Right forelimb (tissue), 1 donor: ENCODE measurements around the gene ARHGAP1.
A peak's percentile ranks its signal among the peaks of the same experiment; 100 is the strongest.

ENCODE experiments used
- DNase-seq: peaks from one replicate; pipeline ENCODE4 v3.0.0-alpha.2; 2018

Gene ARHGAP1

DNA sequence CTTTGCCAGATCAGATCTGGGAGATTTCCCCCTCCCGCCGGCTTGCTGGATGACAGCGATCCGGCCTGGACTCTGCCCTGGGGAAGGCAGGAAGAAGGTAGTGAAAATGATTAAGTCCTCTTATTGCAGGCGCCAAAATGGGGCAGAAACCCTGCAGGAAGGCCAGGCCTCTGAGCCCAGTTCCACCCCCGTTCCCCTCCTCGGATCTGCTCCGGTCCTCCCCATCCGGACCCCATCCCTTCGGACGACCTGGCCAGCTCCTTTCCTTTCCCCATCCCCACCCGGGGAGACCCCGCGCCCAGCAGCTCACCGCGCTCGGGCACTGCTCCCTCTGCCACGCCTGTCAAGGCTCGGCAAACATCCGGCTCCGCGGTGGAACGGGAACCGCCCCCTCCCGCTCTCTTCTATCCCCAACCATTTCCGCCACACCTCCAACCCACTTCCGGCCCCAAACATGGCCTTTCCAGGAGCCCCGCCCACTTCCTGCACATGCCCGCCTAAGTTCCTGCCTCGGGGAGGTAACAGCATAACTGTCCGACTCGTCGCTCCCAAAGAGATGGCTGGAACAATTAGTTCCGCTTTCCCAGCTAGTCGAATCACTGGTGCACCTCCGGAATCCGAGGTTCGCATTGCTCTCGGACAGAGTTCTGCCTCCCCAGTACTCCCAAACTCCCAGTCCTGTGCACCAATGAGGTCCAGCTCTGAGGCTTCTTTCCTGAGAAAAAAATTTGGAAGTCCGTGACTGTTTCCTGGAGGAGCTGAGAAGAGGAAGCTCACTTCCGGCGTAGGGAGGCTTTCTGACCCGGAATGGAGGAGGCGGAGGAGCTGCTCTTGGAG is at the start of gene ARHGAP1, which contains the start of gene ZNF408:
Gene ARHGAP1 (minus strand): TSS at position 379 of the 837 bp plus-strand sequence. CDS start 4,512 bp downstream, outside the sequence.
Gene ZNF408 (plus strand): TSS at position 791 of the 837 bp plus-strand sequence. CDS start 17 bp downstream, at position 808.
- peak; percentile 99 for DNase-seq

DNA sequence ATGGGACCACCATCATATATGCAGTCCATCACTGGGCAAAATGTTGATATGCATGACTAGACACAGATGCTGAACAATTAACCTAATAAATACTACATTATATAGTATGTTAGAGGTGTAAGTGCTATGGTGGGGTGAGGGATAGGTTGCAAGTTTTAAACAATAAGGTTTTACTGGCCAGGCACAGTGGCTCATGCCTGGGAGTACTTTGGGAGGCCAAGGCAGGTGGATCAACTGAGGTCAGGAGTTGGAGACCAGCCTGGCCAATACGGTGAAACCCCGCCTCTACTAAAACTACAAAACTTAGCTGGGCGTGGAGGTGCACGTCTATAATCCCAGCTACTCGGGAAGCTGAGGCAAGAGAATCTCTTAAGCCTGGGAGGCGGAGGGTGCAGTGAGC is 46.7 kb upstream of the ARHGAP1 start:
- no peak for DNase-seq

DNA sequence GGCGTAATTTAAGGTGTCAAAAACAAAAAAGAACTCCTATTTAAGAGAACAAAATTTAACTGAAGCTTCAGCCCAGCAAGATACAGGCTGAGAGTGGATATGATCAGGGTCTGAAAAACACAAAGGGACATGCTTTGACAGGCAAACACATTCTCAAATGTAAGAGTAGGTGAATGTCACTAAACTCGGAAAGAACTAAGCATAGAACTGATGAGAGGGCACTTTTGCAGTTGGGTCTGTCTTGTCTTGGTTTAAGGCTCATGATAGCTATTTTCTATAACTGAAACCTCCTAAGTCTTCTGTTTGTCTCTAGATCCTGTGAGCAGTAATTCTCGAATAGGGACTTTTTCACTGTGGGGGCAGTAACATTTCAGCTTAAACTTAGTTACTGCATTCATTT is 45.6 kb upstream of the ARHGAP1 start:
- DNase-seq: no peak

DNA sequence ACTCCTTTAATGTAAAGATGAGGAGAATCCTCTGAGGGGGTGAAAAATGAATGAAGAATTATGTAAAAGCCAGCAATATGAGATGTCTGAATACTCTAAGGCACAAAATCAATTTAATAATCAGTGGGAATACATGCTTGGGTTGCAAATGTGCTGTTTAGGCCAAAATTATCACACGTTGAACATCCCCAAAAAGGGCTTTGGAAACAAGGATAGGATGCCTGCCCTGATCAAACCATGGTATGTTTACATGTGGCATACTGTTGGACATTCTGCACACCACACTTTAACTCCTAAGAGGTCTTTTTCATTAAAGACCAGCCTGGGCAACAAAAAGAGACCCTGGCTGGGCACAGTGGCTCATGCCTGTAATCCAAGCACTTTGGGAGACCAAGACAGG is 44.9 kb upstream of the ARHGAP1 start:
- DNase-seq: no peak

DNA sequence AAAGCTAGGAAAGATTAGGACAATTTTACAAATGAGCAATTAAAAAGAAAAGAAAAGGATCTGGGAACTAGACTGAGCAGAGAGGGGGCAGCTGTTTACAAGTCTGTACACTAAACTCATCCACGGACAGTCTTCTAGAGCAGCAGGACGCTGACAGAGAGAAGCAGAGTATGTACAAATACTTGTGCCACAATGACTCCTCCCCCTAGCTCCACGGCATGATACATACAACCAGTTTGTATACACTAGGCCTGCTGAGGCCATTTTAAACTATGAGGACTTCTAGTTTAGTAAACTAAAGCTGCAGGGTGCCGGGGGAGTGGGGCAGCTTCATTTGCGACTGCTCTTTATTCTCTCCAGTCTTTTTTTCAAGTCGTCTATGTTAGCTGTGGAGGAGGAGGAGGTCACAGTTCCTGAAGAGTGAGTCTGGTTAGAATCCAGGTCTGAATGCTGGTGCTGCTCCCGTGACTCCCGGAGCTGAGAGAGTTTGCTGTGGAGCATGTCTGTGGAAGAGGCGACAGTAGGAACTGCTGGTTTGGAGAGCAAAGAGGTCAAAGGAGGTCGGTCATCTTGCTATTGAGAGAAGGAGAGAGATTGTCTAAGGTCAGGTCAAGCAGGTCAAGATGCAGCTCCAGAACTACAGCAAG is 43.4 kb upstream of the ARHGAP1 start:
- no peak for DNase-seq

DNA sequence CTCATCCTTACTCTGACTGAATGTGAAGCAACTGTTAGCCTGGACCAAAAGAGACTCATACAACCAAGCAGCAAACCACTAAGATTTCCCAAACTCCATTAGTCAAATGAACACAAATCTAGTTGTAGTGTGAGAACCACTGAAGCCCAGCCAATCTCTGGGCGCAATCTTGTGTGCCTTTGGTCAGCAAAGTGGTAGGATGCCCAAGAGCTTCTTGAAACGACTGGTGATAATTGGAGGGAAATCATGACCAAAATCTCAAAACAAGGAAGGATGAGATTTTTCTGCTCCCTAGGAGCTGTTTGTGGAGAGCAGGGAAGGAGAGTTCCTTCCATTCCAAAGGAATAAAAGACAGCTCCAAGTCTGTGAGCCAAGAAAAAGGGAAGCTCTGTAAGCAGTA is 42.6 kb upstream of the ARHGAP1 start:
- no peak for DNase-seq

DNA sequence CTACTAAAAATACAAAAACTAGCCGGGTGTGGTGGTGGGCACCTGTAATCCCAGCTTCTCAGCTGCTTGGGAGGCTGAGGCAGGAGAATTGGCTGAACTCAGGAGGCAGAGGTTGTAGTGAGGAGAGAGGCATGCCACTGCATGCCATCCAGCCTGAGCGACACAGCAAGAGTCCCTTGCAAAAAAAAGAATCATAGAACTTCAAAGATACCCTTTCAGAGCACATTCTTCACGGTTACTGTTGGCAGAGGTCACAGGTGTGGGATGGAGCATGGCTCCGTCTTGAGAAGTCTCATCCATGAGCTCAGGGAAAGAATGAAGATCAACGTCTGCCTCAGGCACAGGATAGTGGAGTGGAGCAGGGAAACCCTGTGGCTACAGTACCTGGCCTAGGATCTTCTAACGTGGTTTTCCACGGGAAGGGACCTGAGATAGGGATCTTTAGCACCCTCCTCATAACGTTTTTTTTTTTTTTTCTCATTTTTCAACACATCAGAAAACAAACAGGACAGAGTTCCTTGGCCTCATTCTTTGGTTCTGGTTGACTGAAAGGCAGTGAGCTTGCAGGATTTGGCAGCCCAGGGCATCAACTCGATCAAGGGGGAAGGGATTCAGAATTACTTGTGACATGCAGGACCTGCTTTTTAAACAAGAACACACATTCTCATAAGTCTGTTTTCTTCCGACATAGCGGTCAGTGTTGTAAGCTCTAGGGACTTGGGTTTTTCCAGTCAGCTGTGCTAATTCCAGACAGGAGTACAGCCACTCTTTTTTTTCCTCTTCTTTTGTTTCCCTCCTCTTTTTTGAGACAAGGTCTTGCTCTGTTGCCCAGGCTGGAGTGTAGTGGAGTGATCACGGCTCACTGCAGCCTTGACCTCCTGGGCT is 41.4 kb upstream of the ARHGAP1 start:
- no peak for DNase-seq

DNA sequence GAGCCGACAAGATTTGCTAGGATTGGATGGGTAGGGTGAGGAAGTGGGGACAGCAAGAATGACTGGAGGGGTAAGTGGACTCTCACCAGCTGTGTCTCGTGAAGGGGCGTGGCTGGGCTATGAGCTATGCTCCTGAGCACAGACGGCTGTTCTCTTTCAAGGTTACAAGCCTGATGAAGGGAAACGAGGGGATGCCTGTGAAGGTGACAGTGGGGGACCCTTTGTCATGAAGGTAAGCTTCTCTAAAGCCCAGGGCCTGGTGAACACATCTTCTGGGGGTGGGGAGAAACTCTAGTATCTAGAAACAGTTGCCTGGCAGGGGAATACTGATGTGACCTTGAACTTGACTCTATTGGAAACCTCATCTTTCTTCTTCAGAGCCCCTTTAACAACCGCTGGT is 38.5 kb upstream of the ARHGAP1 start:
- no peak for DNase-seq

DNA sequence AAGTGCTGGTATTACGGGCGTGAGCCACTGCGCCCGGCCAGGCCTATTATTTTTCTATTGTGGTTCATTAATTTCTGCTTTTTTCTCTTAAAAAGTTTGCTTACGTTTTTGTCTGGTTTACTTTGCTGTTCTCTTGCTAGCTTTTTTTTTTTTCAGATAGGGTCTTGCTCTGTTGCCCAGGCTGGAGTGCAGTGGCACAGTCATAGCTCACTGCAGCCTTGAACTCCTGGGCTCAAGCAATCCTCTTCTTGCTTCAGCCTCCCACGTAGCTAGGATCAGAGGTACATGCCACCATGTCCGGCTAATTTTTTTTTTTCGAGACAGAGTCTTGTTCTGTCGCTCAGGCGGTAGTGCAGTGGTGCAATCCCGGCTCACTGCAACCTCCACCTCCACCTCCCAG is 37.3 kb upstream of the ARHGAP1 start:
- DNase-seq: no peak

DNA sequence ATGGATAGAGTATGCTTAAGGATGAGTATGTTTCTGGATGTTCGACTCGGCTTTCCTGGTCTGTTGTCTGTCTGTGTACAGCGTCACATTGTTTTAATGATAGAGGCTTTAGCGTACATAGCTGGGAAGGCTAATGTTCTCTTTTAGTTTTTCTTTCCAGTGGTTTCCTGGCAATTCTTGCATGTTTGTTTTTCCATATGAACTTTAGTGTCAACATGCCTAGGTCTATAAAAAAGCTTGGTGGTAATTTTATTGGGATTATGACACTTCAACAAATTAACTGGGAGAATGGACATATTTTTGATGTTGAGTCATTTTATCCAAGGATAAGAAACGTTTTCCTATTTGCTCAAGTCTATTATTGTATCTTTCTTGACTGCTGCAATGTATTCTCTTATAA is 36.2 kb upstream of the ARHGAP1 start:
- DNase-seq: no peak

DNA sequence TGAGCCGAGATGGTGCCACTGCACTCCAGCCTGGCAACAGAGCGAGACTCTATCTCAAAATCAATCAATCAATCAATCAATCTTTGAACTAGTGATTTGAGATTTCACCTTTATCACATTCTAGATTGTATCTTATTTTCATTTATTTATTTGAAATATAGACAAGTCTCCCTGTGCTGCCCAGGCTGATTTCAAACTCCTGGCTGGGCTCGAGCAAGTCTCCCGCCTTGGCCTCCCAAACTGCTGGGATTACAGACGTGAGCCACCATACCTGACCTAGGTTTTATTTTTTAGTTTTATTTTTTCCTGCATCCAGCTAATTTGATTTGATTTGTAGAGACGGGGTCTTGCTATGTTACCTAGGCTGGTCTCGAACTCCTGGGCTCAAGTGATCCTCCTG is 35.7 kb upstream of the ARHGAP1 start:
- no peak for DNase-seq

DNA sequence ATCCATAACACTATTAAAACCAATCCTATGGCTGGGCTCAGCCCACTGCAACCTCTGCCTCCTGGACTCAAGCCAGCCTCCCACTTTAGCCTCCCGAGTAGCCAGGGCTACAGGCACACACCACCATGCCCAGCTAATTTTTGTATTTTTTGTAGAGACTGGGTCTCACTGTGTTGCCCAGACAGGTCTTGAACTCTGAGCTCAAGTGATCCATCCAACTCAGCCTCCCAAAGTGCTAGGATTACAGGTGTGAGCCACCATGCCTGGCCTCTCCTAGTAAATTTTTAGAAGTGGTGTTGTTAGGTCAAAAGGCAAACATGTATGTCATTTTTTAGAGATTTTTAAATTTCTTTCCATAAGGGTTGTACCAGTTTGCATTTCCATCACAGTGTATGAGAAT is 32.8 kb upstream of the ARHGAP1 start:
- no peak for DNase-seq

DNA sequence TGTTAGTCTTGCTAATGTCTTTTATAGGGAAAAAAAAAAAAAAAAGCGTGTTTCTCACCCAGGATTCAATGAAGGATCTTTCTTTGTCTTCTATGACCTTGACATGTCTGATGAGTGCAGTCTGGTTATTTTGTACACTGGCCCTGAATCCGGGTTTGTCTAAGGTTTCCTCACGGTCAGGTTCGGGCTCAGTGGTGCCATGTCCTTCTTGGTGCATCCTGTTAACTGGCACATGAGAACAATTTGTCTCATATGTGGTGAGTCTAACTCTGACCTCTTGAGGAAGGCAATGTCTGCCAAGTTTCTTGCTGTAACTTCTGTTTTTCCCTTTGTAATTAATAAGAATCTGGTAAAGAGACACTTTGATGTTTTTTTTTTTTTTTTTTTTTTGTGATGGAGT is 31.1 kb upstream of the ARHGAP1 start:
- no peak for DNase-seq

DNA sequence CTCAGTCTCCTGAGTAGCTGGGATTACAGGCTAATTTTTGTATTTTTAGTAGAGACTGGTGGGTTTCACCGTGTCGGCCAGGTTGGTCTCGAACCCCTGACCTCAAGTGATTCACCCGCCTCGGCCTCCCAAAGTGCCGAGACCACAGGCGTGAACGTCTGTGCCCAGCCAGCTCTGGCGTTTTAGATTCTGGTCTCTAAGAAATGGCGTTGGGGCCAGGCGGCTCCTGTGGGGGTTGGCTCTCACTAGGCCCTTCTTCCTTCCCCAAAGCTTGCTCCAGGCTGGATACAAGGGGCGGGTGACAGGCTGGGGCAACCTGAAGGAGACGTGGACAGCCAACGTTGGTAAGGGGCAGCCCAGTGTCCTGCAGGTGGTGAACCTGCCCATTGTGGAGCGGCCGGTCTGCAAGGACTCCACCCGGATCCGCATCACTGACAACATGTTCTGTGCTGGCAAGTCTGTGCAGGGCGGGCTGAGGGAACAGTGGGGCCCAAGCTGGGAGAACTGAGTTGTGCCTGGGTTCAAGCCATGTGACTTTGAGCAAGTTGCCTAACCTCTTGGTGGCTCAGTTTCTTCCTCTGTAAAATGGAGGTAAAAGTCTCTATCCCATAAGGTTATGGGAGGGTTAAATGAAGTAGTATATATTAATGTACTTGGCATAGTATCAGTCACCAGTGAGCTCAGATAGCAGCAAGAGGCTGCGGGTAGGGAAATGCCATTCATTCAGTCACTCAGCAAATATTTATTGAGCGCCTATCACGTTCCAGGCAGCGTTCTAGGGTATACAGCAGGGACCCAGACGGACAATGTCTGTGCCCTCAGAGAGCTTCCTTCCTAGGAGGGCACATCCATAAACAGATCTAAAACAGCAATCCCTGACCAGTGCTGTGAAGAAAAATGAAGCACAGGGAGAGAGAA is 28.9 kb upstream of the ARHGAP1 start:
- no peak for DNase-seq

DNA sequence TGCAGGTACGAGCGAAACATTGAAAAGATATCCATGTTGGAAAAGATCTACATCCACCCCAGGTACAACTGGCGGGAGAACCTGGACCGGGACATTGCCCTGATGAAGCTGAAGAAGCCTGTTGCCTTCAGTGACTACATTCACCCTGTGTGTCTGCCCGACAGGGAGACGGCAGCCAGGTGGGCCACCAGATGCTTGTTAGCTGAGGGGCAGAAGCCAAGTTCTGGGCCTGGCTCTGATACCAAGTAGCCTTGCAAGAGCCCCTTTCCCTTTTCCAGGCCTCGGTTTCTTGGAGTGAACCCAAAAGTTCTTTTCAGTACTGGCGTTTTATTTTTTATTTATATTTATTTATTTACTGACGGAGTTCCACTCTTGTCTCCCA is 28.2 kb upstream of the ARHGAP1 start:
- no peak for DNase-seq

DNA sequence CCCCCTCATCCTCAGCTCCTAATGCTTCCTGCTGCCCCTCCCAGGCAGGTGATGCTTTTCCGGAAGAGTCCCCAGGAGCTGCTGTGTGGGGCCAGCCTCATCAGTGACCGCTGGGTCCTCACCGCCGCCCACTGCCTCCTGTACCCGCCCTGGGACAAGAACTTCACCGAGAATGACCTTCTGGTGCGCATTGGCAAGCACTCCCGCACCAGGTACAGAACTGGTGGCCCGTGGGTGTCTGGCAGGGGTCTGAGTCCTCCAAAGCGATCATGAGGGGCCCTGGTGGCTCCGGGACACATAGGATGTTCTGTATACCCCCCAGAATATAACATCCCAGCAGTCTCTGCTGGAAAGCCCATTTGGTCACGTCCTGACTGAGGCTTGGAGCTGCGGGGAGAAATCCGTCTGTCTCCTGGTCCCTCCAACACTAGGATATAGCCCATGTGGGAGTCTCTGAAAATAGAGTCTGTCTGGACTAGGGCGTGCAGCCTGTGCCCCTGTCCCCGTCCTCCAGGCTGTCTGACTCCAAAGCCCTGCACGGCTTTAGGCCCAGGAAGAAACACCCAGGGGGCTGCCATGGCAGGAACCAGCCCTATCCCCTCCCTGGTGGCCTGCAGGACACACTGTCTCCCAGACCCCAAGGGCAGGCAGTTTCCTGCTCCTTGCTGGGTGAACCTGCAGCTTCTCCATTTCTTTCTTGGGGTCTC is 27.7 kb upstream of the ARHGAP1 start:
- no peak for DNase-seq

DNA sequence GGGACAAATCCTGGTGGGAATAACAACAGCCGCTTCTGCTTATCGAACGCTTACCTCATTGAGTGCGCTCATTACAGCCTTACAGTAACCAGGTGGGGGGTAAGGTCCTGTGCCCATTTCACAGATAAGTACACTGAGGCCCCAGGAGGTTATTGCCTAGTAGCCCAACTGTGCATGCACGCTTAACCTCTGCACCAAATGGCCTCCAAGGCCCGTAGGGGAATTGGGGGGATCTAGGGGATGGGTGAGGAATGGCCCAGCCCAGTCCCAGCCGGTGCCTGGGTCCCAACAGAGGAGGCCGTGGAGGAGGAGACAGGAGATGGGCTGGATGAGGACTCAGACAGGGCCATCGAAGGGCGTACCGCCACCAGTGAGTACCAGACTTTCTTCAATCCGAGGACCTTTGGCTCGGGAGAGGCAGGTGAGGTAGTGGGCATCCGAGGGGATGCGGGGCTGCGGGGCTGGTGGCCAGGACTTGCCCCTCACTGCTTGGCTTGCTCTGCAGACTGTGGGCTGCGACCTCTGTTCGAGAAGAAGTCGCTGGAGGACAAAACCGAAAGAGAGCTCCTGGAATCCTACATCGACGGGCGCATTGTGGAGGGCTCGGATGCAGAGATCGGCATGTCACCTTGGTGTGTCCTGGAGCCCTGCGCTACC is 25.9 kb upstream of the ARHGAP1 start:
- no peak for DNase-seq

DNA sequence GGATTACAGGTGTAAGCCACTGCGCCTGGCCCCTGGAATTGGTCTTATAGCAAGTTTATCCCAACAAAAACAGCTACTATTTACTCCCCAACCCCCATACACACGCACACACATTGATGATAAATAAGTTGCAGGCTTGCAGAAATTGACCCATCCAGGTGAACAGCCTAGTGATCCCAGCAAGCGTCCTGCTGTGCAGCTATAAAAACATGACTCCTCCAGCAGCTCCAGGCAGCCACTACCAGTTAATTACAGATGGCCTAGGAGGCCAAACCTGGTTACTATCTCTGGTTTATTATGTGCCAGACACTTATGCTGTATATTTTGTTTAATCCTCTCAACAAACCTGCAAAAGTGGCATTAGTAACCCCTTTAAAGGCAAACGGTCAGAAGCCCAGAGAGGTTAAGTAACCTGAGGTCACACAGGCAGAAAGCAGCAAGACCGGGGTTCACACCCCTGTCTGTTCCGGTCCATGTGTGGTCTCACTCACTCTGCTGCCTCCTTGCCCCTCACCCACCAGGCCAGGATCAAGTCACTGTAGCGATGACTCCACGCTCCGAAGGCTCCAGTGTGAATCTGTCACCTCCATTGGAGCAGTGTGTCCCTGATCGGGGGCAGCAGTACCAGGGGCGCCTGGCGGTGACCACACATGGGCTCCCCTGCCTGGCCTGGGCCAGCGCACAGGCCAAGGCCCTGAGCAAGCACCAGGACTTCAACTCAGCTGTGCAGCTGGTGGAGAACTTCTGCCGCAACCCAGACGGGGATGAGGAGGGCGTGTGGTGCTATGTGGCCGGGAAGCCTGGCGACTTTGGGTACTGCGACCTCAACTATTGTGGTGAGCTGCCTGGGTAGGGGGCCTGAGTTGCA is 25.2 kb upstream of the ARHGAP1 start:
- DNase-seq: no peak

DNA sequence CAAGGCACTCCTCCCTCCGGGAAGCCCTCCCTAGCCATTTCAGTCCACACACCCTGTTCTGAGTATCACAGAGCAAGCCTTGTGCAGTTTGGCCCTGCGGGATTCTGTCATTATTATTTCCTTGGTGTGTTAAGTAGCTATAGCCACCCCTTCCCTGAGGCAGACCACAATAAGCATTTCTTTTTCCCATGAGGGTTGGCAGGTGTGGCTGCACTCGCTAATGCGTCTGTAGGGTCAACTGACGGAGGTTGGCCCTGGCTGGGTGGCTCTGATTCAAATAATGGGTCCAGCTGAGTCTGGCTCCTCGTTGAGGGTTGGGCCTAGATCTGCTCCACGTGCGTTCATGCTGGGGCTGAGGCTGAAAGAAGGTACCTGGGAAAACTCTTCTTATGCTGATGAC is 23.7 kb upstream of the ARHGAP1 start:
- no peak for DNase-seq

DNA sequence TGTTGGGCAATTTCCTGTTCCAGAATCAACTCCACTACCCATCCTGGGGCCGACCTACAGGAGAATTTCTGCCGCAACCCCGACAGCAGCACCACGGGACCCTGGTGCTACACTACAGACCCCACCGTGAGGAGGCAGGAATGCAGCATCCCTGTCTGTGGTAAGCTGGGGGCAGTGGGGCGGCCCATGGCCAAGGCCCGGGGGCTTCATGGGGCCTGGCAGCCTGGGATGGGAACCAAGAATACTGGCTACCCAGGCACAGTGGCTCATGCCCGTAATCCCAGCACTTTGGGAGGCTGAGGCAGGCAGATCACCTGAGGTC is 22.9 kb upstream of the ARHGAP1 start:
- no peak for DNase-seq
